Stromal cell of bone marrow (primary cell): Measurements from ENCODE around the gene PPP2R2D.

Source experiments
- DNase-seq: peaks from one replicate; pipeline ENCODE4 v3.0.0-alpha.2; 2012; ENCODE audit warnings: low read depth

Gene PPP2R2D

GRCh38 chr10:131929122-131929845, 28.5 kb downstream of the PPP2R2D start:
- no peak for DNase-seq

GRCh38 chr10:131930150-131930549, 29.3 kb downstream of the PPP2R2D start:
- no peak for DNase-seq

GRCh38 chr10:131930586-131931330, 29.9 kb downstream of the PPP2R2D start:
- DNase-seq = no peak

GRCh38 chr10:131931981-131932380, 31.2 kb downstream of the PPP2R2D start:
- DNase-seq = no peak

- no peak for DNase-seq
These were observed 32.3 kb downstream of the PPP2R2D start for GRCh38 chr10:131933016-131933695.

GRCh38 chr10:131933696-131934086, 32.9 kb downstream of the PPP2R2D start:
- no peak for DNase-seq

GRCh38 chr10:131934769-131935168, 34.0 kb downstream of the PPP2R2D start:
- no peak for DNase-seq

GRCh38 chr10:131935260-131935659, 34.5 kb downstream of the PPP2R2D start:
- DNase-seq = no peak

GRCh38 chr10:131936294-131936693, 35.5 kb downstream of the PPP2R2D start:
- DNase-seq = no peak

- DNase-seq = no peak
These were observed 35.9 kb downstream of the PPP2R2D start for GRCh38 chr10:131936736-131937135.

GRCh38 chr10:131937836-131938235, 37.0 kb downstream of the PPP2R2D start:
- DNase-seq = no peak

- DNase-seq = no peak
These were observed 37.9 kb downstream of the PPP2R2D start for GRCh38 chr10:131938681-131939080.

- DNase-seq = no peak
These were observed 41.6 kb downstream of the PPP2R2D start for GRCh38 chr10:131942455-131942854.

GRCh38 chr10:131943021-131943814, 42.4 kb downstream of the PPP2R2D start:
- DNase-seq = no peak

- no peak for DNase-seq
These were observed 43.6 kb downstream of the PPP2R2D start for GRCh38 chr10:131944412-131944811.

GRCh38 chr10:131944976-131945695, 44.3 kb downstream of the PPP2R2D start:
- DNase-seq = no peak

GRCh38 chr10:131946321-131946751, 45.5 kb downstream of the PPP2R2D start:
- peak; percentile 58 for DNase-seq

GRCh38 chr10:131946880-131947279, 46.1 kb downstream of the PPP2R2D start:
- no peak for DNase-seq

- no peak for DNase-seq
These were observed 47.0 kb downstream of the PPP2R2D start for GRCh38 chr10:131947631-131948347.

- no peak for DNase-seq
These were observed 47.7 kb downstream of the PPP2R2D start for GRCh38 chr10:131948501-131948900.
